CD4-positive, alpha-beta T cell (primary cell): ENCODE results near the gene SWSAP1. TPM values are rescaled to one million over a fixed set of nuclear protein-coding genes. Genes with fewer than 3 reads are reported as not detected.

Experiments
- ATAC-seq: fragments of 200-7000 bp; cut with Tn5 transposase; one replicate; pipeline ENCODE4 v1.10.0; 2022; ENCODE audit warnings: mild to moderate bottlenecking; ENCODE audit not compliant: poor library complexity
- CTCF ChIA-PET: fragments of 350-600 bp; sonication (Branson Sonifier 250); formaldehyde crosslinking; loops from one replicate; lab custom pipeline; 2021; ENCODE audit warnings: antibody characterized with exemption, inconsistent platforms; lab: Charles Lee
- POLR2A ChIA-PET: fragments of 350-600 bp; sonication (Branson Sonifier 250); formaldehyde crosslinking; loops from one replicate; lab custom pipeline; 2021; ENCODE audit warnings: antibody characterized with exemption, inconsistent platforms; lab: Charles Lee
- DNase-seq, 14 experiments: peaks; one replicate each; pipeline ENCODE4 v3.0.0-alpha.2; 2013 to 2020; ENCODE audit warnings: mixed read lengths in 2 of 14
- H3K27ac ChIP-seq, 2 donors: one replicate each; pipeline versions ENCODE4 v1.5.1 to v1.7.0; 2013; ENCODE audit warnings: low read length in 2 of 2, low read depth in 1 of 2, mild to moderate bottlenecking in 1 of 2
- H3K27me3 ChIP-seq, 2 experiments: 1 replicate in 1 of 2; 2 replicates in 1 of 2; pipeline versions ENCODE4 v1.6.1 to v1.7.0; 2013; ENCODE audit warnings: low read length in 2 of 2, control low read depth in 1 of 2, mild to moderate bottlenecking in 1 of 2, moderate library complexity in 1 of 2; ENCODE audit not compliant: insufficient read depth in 2 of 2, control insufficient read depth in 1 of 2
- H3K36me3 ChIP-seq: one replicate; pipeline ENCODE4 v1.6.1; 2013; ENCODE audit warnings: low read length, control low read depth; ENCODE audit not compliant: insufficient read depth
- H3K4me1 ChIP-seq: one replicate; pipeline ENCODE4 v1.6.1; 2013; ENCODE audit warnings: low read length, control low read depth; ENCODE audit not compliant: insufficient read depth
- H3K4me3 ChIP-seq: one replicate; pipeline ENCODE4 v1.5.1; 2013; ENCODE audit warnings: mild to moderate bottlenecking, low read length, moderate library complexity
- H3K9me3 ChIP-seq, 2 experiments: 1 replicate in 1 of 2; 2 replicates in 1 of 2; pipeline versions ENCODE4 v1.6.1 to v1.7.0; 2013; ENCODE audit warnings: low read length in 2 of 2, mild to moderate bottlenecking in 2 of 2, control low read depth in 1 of 2, moderate library complexity in 1 of 2; ENCODE audit not compliant: control insufficient read depth in 1 of 2, insufficient read depth in 1 of 2
- H3K27ac Mint-ChIP-seq: one replicate; pipeline ENCODE4 v1.8.0; 2020; ENCODE audit warnings: mixed read lengths
- H3K27me3 Mint-ChIP-seq: one replicate; pipeline ENCODE4 v1.8.0; 2021; ENCODE audit warnings: mixed read lengths
- H3K36me3 Mint-ChIP-seq: one replicate; pipeline ENCODE4 v1.8.0; 2021; ENCODE audit warnings: low read depth, mixed read lengths
- H3K4me1 Mint-ChIP-seq: one replicate; pipeline ENCODE4 v1.8.0; 2021; ENCODE audit warnings: low read depth, mixed read lengths
- H3K4me3 Mint-ChIP-seq: one replicate; pipeline ENCODE4 v1.8.0; 2020; ENCODE audit warnings: mild to moderate bottlenecking, mixed read lengths
- H3K9me3 Mint-ChIP-seq: one replicate; pipeline ENCODE4 v1.8.0; 2020; ENCODE audit warnings: mixed read lengths
- intact Hi-C, 2 experiments: fragments of 100-400 bp; cut with DNase I in 1 of 2; cut with micrococcal nuclease in 1 of 2; formaldehyde crosslinking; loops; one replicate each; pipeline versions ENCODE4 v1.15.1 to v1.9.0; 2023 to 2025; cut with DNase I, micrococcal nuclease
- total RNA-seq, 174 experiments: library from RNA in 2 of 174; stranded (reverse) in 2 of 174; gene quantifications; one replicate each; pipeline ENCODE4 v1.2.3 and lab custom pipeline; 2021 to 2026
- TF ChIP-seq, protein P1 (sequence below): fragments of 200-600 bp; IDR thresholded peaks from one replicate; pipeline ENCODE4 v1.8.0; 2022; ENCODE audit warnings: antibody characterized with exemption, mild to moderate bottlenecking

The SWSAP1 gene
- total RNA-seq, 2 experiments from 2014 or later: 2.6 to 2.7 TPM

DNA sequence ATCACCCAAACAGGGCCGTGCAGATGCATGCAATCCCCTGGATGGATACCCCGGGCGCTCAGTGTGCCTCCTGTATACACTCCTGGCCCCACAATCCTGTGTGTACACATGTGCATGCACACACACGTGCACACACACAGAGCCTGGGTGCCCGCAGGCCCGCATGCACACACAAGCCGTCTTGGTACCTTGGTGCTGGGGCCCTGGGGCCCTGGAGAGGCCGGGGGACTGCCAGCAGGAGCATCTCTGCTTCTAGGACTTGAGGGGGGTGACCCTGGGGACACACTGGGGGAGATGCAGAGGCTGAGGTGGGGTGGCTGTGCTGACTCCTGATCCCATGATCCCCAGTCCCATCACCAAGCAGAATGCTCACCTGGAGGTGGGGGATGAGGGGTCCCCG is 25.2 kb downstream of the SWSAP1 start:
- peaks cover 14% of the 10 kb centered on the region for H3K27me3 Mint-ChIP-seq
- TF ChIP-seq, protein P1, sequence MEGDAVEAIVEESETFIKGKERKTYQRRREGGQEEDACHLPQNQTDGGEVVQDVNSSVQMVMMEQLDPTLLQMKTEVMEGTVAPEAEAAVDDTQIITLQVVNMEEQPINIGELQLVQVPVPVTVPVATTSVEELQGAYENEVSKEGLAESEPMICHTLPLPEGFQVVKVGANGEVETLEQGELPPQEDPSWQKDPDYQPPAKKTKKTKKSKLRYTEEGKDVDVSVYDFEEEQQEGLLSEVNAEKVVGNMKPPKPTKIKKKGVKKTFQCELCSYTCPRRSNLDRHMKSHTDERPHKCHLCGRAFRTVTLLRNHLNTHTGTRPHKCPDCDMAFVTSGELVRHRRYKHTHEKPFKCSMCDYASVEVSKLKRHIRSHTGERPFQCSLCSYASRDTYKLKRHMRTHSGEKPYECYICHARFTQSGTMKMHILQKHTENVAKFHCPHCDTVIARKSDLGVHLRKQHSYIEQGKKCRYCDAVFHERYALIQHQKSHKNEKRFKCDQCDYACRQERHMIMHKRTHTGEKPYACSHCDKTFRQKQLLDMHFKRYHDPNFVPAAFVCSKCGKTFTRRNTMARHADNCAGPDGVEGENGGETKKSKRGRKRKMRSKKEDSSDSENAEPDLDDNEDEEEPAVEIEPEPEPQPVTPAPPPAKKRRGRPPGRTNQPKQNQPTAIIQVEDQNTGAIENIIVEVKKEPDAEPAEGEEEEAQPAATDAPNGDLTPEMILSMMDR: no peak
- ATAC-seq (no peak), DNase-seq (no peak)
- H3K36me3 ChIP-seq: no peaks in the 10 kb centered on the region
- no peaks in the 10 kb centered on the region for H3K4me1 Mint-ChIP-seq
- no peak overlapping the region for H3K27ac ChIP-seq
- H3K27ac Mint-ChIP-seq: no peak overlapping the region
- H3K4me3 Mint-ChIP-seq: no peak overlapping the region
- H3K36me3 Mint-ChIP-seq: no peaks in the 10 kb centered on the region
- no peak overlapping the region for H3K4me3 ChIP-seq
- ChIA-PET POLR2A (no interaction called here), CTCF (no interaction called here)
- intact Hi-C loops: no loop called here
- H3K9me3 ChIP-seq: no peaks in the 10 kb centered on the region
- H3K27me3 ChIP-seq: no peaks in the 10 kb centered on the region
- H3K4me1 ChIP-seq: no peaks in the 10 kb centered on the region
- H3K9me3 Mint-ChIP-seq: no peaks in the 10 kb centered on the region

DNA sequence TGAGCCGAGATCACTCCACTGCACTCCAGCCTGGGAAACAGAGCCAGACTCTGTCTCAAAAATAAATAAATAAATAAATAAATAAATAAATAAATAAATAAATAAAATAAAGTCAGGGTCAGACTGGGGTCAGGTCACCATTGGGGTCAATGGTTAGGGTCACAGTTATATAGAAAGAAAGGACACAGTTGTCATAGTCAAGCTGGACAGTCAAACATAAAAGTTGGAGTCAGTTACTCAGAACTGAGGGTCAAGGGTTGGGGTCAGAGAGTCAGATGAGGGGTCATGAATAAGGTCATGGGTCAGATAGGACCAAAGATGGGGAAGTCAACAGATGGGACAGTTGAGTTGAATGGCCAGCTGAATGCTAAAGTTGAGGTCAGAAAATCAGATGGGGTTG is 26.3 kb downstream of the SWSAP1 start:
- Histone ChIP-seq H3K4me3 (no peak overlapping the region), H3K27me3 (no peaks in the 10 kb centered on the region), H3K4me1 (no peaks in the 10 kb centered on the region), H3K27ac (no peak overlapping the region), H3K36me3 (no peaks in the 10 kb centered on the region), H3K9me3 (no peaks in the 10 kb centered on the region)
- DNase-seq (no peak), ATAC-seq (no peak)
- CTCF ChIA-PET: no interaction called here
- POLR2A ChIA-PET: interaction anchor here (0.5 to 0.9 kb wide), 2 partner anchors 20 to 99 kb away, joined by 3 to 4 read pairs; no protein-coding TSS in a partner anchor
- peaks cover 15% of the 10 kb centered on the region for H3K27me3 Mint-ChIP-seq
- no peaks in the 10 kb centered on the region for H3K4me1 Mint-ChIP-seq
- H3K4me3 Mint-ChIP-seq: no peak overlapping the region
- intact Hi-C loops: no loop called here
- H3K9me3 Mint-ChIP-seq: no peaks in the 10 kb centered on the region
- TF ChIP-seq, protein P1: no peak
- no peak overlapping the region for H3K27ac Mint-ChIP-seq
- H3K36me3 Mint-ChIP-seq: no peaks in the 10 kb centered on the region

DNA sequence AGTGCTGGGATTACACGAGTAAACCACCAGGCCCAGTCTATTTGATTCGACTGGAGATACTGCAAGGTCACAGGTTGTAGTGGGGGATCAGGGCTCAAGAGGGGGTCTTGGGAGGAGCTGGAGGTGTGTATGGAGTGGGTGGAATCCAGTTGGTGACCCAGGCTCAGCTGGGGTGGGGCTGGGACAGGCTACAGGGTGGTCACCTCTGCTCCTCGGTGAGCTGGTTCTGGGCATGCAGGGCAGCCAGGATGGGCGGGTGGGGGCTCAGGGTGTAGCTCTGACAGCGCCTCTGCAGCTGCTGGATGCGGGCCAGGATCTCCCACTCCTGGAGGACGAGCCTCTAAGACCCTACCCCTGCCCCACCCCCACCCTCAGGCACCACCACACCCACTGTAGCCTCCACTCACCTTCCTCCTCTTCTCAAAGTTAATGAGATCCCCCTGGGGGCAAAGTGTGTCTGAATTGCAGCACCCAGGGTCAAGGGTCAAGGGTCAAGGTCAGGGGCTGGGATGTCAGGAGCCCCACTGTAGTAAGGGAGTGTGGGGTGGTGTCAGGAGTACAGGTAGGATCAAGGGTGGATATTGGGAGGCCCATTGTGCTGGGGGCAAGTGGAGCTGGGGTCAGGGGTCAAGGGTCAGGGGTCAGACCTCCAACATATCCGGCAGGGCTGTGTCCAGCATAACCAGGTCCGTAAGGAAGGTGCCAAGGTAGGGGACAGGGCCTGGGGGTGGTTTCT is 27.5 kb downstream of the SWSAP1 start:
- peaks cover 19% of the 10 kb centered on the region for H3K27me3 Mint-ChIP-seq
- intact Hi-C loops: no loop called here
- ATAC-seq (no peak), DNase-seq (no peak)
- H3K27ac ChIP-seq: no peak overlapping the region
- peaks cover 0 to 4% of the 10 kb centered on the region in 2 experiments for H3K9me3 ChIP-seq
- ChIA-PET CTCF (no interaction called here), POLR2A (no interaction called here)
- H3K4me1 ChIP-seq: peaks cover 6% of the 10 kb centered on the region
- no peak overlapping the region for H3K4me3 ChIP-seq
- H3K9me3 Mint-ChIP-seq: no peaks in the 10 kb centered on the region
- no peak overlapping the region for H3K27ac Mint-ChIP-seq
- no peaks in the 10 kb centered on the region for H3K4me1 Mint-ChIP-seq
- no peaks in the 10 kb centered on the region for H3K36me3 Mint-ChIP-seq
- peaks cover 4 to 5% of the 10 kb centered on the region in 2 experiments for H3K27me3 ChIP-seq
- TF ChIP-seq, protein P1: no peak
- no peaks in the 10 kb centered on the region for H3K36me3 ChIP-seq
- no peak overlapping the region for H3K4me3 Mint-ChIP-seq
